ENCODE data around the gene ZNF574. TPM values are rescaled to one million over a fixed set of nuclear protein-coding genes. Genes with fewer than 3 reads are reported as not detected.

The ZNF574 gene
- total RNA-seq, 1 experiment from 2014 or later: 24.6 TPM

DNA sequence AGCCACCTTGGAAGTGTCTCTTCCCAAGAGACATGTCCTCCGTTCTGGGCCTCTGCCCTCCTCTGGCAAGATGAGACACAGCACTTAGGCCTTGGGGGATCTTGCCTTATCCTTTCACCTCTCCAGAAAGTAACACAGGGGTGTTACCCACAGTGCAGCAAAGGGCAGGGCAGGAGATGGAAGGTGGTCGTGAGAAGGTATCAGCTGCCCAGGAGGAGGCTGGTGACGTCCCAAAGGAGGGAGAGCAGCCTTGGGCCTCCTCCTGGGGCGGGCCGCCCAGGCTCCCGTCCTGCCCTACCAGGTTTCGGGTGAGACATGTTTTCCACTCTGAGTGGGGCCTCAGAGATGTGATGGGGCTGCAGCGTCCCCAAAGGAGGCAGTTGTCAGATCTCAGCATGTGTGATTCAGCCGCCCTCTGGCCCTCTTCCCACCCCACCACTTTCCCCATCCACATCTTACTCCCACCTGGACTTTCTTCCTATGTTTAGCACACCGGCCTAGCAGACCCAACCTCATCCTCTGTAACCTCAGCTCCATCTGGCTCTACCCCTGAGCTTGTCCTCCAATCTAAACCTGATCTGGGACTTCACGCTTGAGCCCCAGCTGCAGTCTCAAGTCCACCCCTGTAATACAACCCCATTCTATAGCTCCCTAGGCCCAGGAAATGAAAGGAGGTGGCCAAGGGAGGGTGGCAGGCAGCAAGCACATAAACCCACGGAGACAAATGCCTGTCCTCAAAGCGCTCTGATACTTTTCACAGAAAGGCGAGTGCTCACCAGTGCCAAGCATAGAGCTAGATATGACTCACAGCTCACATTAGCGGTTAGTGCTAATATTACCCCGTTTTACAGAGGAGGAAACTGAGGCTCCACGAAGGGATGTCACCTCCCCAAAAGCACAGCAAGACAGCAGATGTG is 47.0 kb downstream of the ZNF574 start:
- Histone ChIP-seq H3K9ac (ENCODE audit: low read length) (no peak overlapping the region), H3K36me3 (ENCODE audit: control insufficient read depth in 1 of 2, insufficient read depth in 2 of 2, low read length in 2 of 2) (no peaks in the 10 kb centered on the region), H3K4me1 (ENCODE audit: control insufficient read depth in 1 of 2, insufficient read depth in 2 of 2, low read length in 2 of 2) (peaks cover 0 to 8% of the 10 kb centered on the region in 2 experiments; a peak in 2 of 4 replicates), H3K27me3 (ENCODE audit: insufficient read depth, low read length) (no peaks in the 10 kb centered on the region), H3K9me3 (ENCODE audit: control insufficient read depth in 1 of 2, insufficient read depth in 1 of 2, low read depth in 1 of 2, low read length in 2 of 2) (no peaks in the 10 kb centered on the region), H3K9me2 (ENCODE audit: insufficient read depth) (no peaks in the 10 kb centered on the region), H3K4me3 (replicated peaks in 1 of 2; ENCODE audit: low read depth in 1 of 2, low read length in 2 of 2) (no peak overlapping the region), H4K20me1 (ENCODE audit: insufficient read depth) (no peaks in the 10 kb centered on the region), H2AFZ (ENCODE audit: low read depth, low read length, poor library complexity, severe bottlenecking) (no peak overlapping the region), H3K4me2 (ENCODE audit: low read length) (no peak overlapping the region), H3K27ac (ENCODE audit: low read depth, low read length) (no peak overlapping the region), H3K79me2 (ENCODE audit: insufficient read depth, low read length) (no peaks in the 10 kb centered on the region)
- CTCF ChIA-PET: interaction anchor here (1.4 to 2.9 kb wide), 3 partner anchors 9 to 317 kb away, joined by 4 to 22 read pairs (median 5); no protein-coding TSS in a partner anchor
- POLR2A ChIA-PET: interaction anchor here (1.1 kb wide), 1 partner anchor 14 kb away, joined by 4 read pairs; no protein-coding TSS in a partner anchor
- RAD21 ChIA-PET (ENCODE audit: low non-redundant PET in 1 of 2, low total read pairs in 2 of 2, uncharacterized antibody in 2 of 2, unreplicated experiment in 2 of 2): no interaction called here
- no peak for DNase-seq (ENCODE audit: low read depth, low spot score)
- TF ChIP-seq ELF1 (IDR thresholded peaks at IDR 0.05; ENCODE audit: borderline replicate concordance, low read depth): no peak
- no peak for TF ChIP-seq EGR1 (IDR thresholded peaks at IDR 0.05; ENCODE audit: low read depth)
- TF ChIP-seq EZH2 (IDR thresholded peaks at IDR 0.05): no peak
- no peak for TF ChIP-seq FOSL1 (IDR thresholded peaks at IDR 0.05; ENCODE audit: low read depth)
- no TSS peak for BruUV-seq (replicated peaks)
- ATAC-seq: no peak
- intact Hi-C loops (cut with micrococcal nuclease): no loop called here

DNA sequence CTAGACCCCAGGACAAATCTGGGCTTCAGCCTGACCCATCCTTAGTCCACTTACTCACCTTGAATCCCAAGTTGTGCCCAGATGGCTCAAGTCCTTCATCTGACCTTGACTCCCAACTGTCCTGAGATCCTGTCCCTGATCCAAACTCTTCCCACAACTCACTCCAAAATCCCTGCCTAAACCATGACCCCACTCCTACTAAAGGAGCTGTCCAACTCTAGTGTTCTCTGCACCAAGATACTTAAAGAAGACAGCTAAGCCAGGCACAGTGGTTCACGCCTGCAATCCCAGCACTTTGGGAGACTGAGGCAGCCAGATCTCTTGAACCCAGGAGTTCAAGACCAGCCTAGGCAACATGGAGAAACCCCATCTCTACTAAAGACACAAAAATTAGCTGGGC is 47.8 kb downstream of the ZNF574 start:
- ChIA-PET CTCF (interaction anchor here (1.4 to 2.9 kb wide), 4 partner anchors 9 to 316 kb away, joined by 4 to 22 read pairs (median 4); no protein-coding TSS in a partner anchor), POLR2A (interaction anchor here (1.1 kb wide), 1 partner anchor 15 kb away, joined by 4 read pairs; no protein-coding TSS in a partner anchor), RAD21 (ENCODE audit: low non-redundant PET in 1 of 2, low total read pairs in 2 of 2, uncharacterized antibody in 2 of 2, unreplicated experiment in 2 of 2) (no interaction called here)
- peaks cover 0 to 8% of the 10 kb centered on the region in 2 experiments; a peak in 2 of 4 replicates for H3K4me1 ChIP-seq (ENCODE audit: control insufficient read depth in 1 of 2, insufficient read depth in 2 of 2, low read length in 2 of 2)
- H3K27me3 ChIP-seq (ENCODE audit: insufficient read depth, low read length): no peaks in the 10 kb centered on the region
- no peaks in the 10 kb centered on the region for H4K20me1 ChIP-seq (ENCODE audit: insufficient read depth)
- no peak overlapping the region for H3K4me3 ChIP-seq (replicated peaks in 1 of 2; ENCODE audit: low read depth in 1 of 2, low read length in 2 of 2)
- BruUV-seq (replicated peaks): no TSS peak
- ATAC-seq (no peak), DNase-seq (ENCODE audit: low read depth, low spot score) (no peak)
- no peaks in the 10 kb centered on the region for H3K9me3 ChIP-seq (ENCODE audit: control insufficient read depth in 1 of 2, insufficient read depth in 1 of 2, low read depth in 1 of 2, low read length in 2 of 2)
- no peaks in the 10 kb centered on the region for H3K9me2 ChIP-seq (ENCODE audit: insufficient read depth)
- no peak overlapping the region for H3K27ac ChIP-seq (ENCODE audit: low read depth, low read length)
- intact Hi-C loops (cut with micrococcal nuclease): no loop called here
- no peak overlapping the region for H3K9ac ChIP-seq (ENCODE audit: low read length)
- H3K4me2 ChIP-seq (ENCODE audit: low read length): no peak overlapping the region
- no peaks in the 10 kb centered on the region for H3K79me2 ChIP-seq (ENCODE audit: insufficient read depth, low read length)
- H2AFZ ChIP-seq (ENCODE audit: low read depth, low read length, poor library complexity, severe bottlenecking): no peak overlapping the region
- no peaks in the 10 kb centered on the region for H3K36me3 ChIP-seq (ENCODE audit: control insufficient read depth in 1 of 2, insufficient read depth in 2 of 2, low read length in 2 of 2)
- no peak for TF ChIP-seq FOSL1 (IDR thresholded peaks at IDR 0.05; ENCODE audit: low read depth)
- no peak for TF ChIP-seq ZFX (IDR thresholded peaks at IDR 0.05)
- TF ChIP-seq EZH2 (IDR thresholded peaks at IDR 0.05): no peak
- TF ChIP-seq POLR2A (IDR thresholded peaks at IDR 0.05; ENCODE audit: borderline replicate concordance, extremely low read depth, insufficient read depth, insufficient read length): no peak
- TF ChIP-seq TCF7L2 (IDR thresholded peaks at IDR 0.05; ENCODE audit: borderline replicate concordance, extremely low read depth, insufficient read depth, insufficient read length): no peak
- TF ChIP-seq, protein P1, sequence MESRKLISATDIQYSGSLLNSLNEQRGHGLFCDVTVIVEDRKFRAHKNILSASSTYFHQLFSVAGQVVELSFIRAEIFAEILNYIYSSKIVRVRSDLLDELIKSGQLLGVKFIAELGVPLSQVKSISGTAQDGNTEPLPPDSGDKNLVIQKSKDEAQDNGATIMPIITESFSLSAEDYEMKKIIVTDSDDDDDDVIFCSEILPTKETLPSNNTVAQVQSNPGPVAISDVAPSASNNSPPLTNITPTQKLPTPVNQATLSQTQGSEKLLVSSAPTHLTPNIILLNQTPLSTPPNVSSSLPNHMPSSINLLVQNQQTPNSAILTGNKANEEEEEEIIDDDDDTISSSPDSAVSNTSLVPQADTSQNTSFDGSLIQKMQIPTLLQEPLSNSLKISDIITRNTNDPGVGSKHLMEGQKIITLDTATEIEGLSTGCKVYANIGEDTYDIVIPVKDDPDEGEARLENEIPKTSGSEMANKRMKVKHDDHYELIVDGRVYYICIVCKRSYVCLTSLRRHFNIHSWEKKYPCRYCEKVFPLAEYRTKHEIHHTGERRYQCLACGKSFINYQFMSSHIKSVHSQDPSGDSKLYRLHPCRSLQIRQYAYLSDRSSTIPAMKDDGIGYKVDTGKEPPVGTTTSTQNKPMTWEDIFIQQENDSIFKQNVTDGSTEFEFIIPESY (IDR thresholded peaks at IDR 0.05; ENCODE audit: extremely low read depth, insufficient replicate concordance, low read length): no peak
- TF ChIP-seq CEBPB (IDR thresholded peaks at IDR 0.05; ENCODE audit: low read depth): no peak
- TF ChIP-seq YY1 (IDR thresholded peaks at IDR 0.05; ENCODE audit: extremely low read depth, insufficient replicate concordance, low read depth, low read length): no peak
- TF ChIP-seq, protein P2, sequence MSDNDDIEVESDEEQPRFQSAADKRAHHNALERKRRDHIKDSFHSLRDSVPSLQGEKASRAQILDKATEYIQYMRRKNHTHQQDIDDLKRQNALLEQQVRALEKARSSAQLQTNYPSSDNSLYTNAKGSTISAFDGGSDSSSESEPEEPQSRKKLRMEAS (IDR thresholded peaks at IDR 0.05): no peak
- no peak for TF ChIP-seq EGR1 (IDR thresholded peaks at IDR 0.05; ENCODE audit: low read depth)
- TF ChIP-seq SIN3A (IDR thresholded peaks at IDR 0.05; ENCODE audit: low read depth): no peak
- no peak for TF ChIP-seq ZNF274 (IDR thresholded peaks at IDR 0.05; ENCODE audit: low read depth, low read length)
- TF ChIP-seq, protein P3, sequence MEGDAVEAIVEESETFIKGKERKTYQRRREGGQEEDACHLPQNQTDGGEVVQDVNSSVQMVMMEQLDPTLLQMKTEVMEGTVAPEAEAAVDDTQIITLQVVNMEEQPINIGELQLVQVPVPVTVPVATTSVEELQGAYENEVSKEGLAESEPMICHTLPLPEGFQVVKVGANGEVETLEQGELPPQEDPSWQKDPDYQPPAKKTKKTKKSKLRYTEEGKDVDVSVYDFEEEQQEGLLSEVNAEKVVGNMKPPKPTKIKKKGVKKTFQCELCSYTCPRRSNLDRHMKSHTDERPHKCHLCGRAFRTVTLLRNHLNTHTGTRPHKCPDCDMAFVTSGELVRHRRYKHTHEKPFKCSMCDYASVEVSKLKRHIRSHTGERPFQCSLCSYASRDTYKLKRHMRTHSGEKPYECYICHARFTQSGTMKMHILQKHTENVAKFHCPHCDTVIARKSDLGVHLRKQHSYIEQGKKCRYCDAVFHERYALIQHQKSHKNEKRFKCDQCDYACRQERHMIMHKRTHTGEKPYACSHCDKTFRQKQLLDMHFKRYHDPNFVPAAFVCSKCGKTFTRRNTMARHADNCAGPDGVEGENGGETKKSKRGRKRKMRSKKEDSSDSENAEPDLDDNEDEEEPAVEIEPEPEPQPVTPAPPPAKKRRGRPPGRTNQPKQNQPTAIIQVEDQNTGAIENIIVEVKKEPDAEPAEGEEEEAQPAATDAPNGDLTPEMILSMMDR (IDR thresholded peaks at IDR 0.05 in 2 of 3, conservative IDR thresholded peaks at IDR 0.05 in 1 of 3; ENCODE audit: borderline replicate concordance in 1 of 3, insufficient read depth in 1 of 3, low read depth in 2 of 3, low read length in 2 of 3): no peak
- TF ChIP-seq ELF1 (IDR thresholded peaks at IDR 0.05; ENCODE audit: borderline replicate concordance, low read depth): no peak

Data from HCT116 (cell line).